GM21423 (cell line): ENCODE data around the gene SLC12A1.
A peak's percentile ranks its signal among the peaks of the same experiment; 100 is the strongest.

Experiments used
- ATAC-seq: cut with Tn5 transposase; IDR thresholded peaks from one replicate; pipeline ENCODE4 v1.9.1; 2021; ENCODE audit warnings: mild to moderate bottlenecking, moderate library complexity; ENCODE audit not compliant: unreplicated experiment

SLC12A1 gene

DNA sequence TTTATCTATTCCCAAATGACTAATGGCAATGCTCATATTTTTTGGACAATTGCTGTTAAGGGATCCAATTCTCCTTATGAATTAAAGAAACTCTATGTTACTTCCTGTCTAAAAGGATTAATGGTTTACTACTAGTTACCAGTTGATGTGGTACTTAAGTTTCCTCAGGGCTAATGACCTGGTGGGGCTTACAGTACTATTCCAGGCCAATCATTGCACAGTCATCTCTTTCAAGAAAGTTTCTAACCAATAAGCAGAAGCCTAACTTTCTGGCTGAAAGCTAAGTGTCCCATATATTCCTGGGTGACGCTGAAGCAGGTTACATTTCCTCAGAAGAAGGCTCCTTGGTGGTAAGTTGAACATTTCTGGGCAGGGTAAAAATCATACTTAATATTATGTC, at the start of gene SLC12A1:
Gene SLC12A1 (plus strand): TSS at position 322 of the 400 bp plus-strand sequence. CDS start 1,418 bp downstream, outside the sequence.
- no peak for ATAC-seq

DNA sequence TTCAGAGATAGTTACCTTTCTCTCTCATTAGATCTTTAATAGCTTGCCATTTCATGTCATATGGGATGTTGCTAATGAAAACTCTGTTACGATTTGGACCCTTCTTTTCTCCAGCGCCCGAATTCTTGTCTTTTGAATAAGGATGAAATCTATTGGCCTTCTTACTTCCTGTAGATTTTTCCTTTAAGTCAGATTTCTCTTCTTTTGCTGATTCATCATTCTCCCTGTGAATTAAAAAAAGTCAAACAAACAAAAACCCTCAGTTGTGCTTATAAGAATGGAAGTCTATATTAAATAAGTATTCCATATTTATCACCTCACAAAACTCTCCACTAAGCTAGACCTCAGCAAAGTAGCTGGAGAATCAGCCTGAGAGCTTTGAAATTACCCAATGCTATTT, 37.5 kb upstream of the SLC12A1 start:
- ATAC-seq = no peak

DNA sequence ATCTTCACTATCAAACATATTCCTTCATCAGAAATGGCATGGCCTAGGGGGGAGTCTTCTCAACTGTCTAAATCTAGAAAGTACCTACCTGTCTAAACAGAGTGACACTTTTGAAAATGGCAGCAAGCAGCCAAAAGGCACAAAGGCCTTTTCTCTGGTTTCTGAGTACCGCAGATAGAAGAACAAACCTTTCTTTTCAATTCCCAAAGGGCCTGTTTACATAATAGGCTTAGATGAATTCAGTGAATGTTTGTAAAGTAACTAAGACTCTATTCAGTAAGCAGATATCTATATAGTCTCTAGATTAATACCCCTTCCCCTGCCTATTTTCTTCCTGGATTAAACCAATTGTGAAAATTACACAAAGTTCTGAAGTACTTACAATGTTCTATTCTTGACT, 35.1 kb upstream of the SLC12A1 start:
- ATAC-seq = no peak

DNA sequence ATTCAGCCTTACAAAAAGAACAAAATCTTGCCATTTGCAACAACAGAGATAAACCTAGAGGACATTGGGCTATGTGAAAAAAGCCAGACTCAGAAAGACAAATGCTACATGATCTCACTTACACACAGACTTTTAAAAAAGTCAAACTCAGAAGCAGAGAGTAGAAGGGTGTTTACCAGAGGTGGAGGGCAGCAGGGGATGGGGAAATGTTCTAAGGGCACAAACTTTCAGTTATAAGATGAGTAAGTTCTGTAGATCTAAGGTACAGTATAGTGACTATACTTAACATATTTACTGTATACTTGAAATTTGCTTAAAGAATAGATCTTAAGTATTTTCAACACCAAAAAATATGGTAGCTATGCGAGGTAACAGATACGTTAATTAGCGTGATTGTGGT, 31.0 kb upstream of the SLC12A1 start:
- no peak for ATAC-seq

DNA sequence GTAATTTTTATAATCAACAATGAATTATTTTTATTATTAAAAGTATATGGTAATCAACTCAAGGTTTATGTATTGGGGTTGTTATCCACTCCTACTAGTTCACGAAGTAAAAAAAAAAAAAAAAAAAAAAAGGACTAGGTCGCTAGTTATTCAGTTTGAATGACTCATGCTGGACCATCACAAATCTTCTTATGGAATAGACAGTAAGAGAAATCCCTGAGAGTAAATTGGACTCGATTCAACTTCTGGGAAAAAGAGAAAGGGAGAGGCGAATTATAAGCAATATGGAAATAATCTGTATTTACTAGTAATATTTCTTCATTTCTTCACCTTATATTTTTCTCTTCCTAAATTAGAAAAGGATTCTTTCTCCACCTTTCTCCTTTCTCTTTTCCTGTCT, 30.0 kb upstream of the SLC12A1 start:
- ATAC-seq = no peak

DNA sequence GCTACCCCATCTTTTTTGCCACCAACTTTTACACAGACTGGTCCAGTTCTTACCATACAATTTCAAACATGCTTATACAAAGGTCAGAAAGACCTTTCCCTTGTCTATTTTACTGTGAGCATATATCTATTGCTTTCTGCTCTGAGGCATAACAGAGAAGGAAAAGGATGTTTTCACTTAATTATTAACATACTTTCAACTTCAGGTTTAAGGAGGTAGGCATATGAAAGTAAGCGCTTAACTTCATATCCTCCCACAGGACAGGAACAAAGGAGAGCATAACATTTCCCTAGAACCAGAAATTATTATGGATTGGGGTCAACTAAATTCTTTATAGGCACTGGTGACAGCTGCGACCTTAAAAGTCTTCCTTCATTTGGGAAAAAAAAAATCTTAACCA, 29.1 kb upstream of the SLC12A1 start:
- peak; percentile 44 for ATAC-seq

DNA sequence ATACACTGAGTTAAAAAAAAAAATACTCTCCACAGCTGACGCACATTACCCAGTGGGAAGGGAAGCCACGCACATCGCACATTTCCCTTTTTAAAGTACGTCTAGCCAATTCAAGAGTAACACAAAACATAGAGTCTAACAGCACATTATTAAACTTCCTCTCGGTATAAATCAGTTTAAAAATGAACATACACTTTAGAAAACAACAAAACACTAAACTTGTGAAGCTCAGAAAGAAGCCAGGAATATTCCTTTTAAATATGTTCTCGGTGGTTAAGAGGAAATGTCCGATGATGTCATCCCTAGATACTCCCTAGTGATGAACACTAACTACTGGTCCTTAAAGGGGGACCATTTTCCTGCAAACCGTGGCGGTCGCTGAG, 28.7 kb upstream of the SLC12A1 start:
- peak; percentile 59 for ATAC-seq

DNA sequence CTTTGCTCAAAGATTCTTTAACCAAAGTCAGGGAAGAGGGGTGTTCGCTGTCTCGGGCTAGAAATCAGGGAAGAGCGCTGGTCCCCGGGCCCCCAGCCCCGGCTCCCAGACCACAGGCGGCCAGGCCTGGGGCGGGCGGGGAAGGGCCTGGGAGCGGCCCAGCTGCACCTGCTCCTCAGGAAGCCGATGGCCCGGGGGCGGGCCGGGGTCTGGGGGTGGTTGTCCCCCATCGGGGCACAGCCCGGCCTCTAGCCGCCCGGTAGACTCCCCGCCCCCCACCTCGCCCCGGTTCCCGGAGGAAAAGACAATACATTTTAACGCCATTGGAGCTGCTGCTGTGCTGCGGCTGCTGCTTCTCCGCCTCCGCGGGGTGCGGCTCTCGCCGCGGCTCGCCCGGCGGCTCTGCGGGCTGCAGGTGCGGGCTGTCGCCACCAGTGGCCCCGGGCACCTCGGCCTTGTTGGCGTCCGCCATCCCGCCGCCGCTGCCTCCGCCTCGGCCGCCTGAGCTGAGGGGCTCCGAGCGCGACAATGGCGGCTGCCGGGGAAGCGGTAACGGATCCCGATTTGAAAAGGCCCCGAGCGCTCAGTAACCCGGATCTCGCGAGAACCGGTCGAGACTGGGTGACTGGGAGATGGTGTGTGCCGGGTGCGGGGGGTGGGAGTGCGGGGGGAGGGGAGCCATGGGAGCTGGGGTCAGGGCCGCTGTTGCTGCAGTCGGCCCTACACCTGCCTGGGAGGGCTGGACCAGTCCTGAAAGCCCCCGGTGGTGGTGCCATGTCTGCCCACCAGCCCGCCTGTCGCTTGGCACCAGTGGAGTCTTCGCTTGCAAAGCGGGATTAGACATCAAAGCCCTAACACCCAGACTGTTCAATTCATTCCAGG, 28.1 kb upstream of the SLC12A1 start, which contains the start of gene MYEF2:
Gene MYEF2 (minus strand): TSS at position 530 of the 882 bp plus-strand sequence. CDS start 58 bp downstream, at position 472.
- peak; percentile 62 for ATAC-seq

DNA sequence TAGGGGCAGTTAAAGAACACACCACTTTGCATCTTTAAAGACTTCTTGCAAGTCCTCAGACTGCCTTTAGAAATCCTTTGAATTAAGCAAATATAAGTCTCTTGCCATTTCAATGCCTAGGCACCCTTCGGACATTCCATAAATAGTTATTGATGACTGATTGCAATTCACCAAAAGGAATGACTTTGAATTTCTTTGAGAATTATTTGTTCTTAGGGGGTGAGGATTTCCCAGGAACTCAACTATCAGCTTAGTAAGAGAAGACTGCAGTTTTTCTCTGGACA, 27.5 kb upstream of the SLC12A1 start:
- no peak for ATAC-seq

DNA sequence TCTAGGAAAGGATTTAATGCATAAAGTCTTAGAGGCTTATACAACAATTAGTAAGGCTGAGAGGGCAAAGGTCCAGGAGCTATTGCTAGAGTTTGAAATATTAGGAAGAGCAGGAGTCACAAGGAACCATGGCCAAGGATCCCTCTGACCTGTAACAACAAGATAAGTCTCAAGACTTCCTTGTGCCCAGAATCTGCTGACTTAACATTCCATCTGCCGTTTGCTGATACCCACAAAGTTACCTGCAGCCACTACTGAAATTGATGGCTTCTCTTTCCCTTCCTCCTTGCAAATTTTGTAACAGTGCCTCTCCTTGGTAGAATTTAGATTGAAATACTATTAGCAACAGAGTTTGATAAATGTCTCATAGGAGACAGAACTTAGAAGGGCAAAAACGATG, 23.4 kb upstream of the SLC12A1 start:
- no peak for ATAC-seq

DNA sequence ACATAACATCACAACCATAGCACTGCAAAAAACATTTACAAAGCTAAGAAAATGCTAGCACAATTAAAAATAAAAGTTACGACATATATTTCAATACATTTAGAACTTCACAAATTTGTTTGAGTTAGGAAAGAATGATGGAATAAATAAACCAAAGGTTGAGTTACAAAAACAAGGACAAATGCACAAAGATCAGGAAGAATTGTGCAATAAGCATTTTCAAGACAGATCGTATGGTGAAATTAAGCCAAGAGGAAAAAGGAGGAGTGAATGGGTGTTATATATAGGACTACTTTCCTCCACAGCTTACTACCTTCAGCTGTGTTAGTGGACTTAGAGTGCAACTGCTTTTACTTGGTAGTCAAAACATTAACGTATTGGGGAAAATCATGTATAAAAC, 20.6 kb upstream of the SLC12A1 start:
- no peak for ATAC-seq

DNA sequence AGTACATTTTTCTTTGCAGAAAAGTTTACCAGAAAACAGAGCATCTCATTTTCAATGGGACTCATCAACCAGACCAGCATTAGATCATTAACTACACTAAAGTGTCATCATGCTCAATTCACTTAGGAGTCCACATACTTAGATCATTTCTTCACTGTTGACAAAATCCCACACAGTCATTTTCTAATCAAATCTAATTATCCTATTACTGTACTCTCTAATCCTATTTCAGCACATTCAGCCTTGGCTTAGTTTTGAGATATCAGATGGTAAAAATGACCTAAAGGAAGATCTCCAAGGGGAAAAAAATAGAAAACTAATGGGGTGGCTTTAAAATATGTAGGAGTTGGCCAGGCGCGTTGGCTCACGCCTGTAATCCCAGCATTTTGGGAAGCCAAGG, 19.8 kb upstream of the SLC12A1 start:
- no peak for ATAC-seq

DNA sequence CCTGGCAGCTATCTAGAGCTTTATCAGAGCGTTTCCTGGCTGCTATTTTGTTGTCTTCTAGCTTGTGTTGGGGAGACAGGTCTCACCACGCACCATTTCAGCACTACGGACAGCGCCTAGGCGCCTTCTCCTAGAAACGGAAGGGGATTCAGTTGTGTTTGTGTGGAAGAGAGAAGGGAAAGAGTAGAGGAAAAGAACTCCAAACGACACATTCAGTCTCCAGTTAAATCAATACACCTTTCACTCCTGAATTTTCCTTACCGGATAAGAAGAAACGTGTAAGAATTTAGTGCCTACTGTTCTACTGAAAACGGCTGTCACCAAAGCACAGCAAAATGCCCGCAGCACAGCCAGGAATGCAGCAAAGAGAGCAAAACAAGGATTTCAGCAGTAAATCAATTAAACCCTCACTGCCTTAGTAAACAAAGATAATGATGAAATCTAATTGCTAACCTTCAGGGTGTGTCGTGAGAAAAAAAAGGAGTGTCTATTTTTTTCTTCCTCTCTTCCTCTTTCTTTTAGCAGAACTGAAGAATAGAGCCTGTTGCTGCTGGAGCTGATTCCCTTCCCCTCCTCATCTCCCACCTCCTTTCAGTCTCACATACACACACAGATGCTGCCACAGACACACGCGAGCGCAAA, 15.0 kb upstream of the SLC12A1 start:
- ATAC-seq = no peak

DNA sequence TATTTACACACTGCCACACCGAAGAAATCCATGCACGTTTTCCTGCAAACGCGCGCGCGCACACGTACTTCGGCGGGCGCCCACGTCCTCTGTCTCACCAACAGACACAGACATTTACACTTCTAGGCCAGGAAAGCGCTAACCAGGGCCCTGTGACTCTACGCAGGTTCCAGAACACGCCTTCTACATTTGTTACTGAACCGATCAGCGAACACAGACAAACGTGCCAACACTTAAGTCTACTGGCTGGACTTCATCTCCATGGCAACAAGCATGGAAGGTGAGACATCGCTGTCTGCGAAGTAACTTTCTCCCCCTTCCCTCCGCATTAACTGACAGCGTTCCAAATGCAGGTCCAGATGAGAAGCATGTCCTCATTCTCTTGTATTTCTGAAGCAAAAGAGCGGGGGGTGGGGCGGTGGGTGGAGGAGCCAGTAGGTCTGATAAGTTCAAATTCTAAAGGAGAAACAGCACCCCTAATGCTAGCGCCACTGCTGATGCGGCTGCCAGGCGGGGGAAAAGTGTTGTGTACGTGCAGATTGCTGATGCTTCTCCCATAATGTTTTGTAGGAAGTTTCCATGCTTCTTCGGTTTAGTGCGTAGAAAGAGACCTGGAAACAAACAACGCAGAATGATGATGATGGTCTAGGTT, 14.4 kb upstream of the SLC12A1 start, which contains the start of gene CTXN2:
Gene CTXN2 (plus strand): TSS at position 92 of the 652 bp plus-strand sequence. CDS start 9,636 bp downstream, outside the sequence.
- ATAC-seq = no peak

DNA sequence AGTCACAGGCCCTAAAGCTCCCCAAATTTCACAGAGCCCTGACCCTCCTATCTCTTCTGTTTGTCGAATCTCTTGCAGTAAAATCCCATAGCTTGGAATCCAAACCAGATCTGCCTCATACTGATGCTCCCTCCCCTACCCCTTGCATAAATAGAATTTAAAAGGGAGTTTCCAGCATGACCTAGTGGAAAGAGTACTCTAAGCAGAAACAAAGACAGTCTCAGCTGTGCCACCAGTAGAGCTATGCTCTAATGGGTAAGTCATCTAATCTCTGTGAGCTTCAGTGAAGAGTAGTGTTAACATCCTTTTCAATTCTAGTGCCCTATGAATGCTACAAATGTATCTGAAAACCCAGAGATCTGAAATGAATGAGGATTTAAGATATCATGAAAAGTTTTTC, 4.0 kb upstream of the SLC12A1 start:
- ATAC-seq = no peak

DNA sequence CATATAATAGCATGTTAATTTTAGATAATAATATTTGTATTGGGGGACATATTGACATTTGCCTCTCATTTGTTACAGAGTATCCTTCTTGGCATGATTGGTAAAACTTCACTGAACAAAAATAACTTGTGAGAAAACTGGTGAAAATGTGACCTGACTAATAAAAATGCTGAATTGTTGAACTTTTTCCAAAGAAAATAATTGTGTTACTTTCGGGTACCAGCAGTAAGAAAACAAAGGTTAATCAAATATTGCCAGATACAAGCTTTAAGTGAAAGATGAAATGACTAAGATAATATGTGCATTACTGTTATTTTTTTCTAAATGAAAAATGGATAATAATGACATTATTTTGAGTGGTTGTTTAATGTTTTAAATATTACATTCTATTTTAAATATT, 15.2 kb downstream of the SLC12A1 start:
- no peak for ATAC-seq

DNA sequence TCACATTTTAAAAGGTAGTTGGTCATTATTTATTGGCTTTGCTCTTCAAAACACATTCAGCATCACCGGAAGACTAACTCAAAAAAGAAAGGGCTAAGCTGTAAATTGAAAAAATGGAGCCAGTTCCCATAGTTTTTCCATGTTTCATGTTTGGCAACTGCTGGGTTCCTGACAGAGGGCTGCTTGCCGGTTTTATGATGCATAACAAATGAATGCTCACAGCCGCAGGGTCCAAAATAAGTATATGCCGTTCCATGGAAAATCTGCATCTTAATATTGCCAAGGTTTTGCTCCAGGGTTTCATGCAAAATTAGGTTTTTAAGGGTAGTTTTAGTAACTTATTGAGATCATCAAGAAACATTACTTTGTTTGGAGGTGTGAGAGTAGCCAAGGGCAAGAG, 15.8 kb downstream of the SLC12A1 start:
- no peak for ATAC-seq

DNA sequence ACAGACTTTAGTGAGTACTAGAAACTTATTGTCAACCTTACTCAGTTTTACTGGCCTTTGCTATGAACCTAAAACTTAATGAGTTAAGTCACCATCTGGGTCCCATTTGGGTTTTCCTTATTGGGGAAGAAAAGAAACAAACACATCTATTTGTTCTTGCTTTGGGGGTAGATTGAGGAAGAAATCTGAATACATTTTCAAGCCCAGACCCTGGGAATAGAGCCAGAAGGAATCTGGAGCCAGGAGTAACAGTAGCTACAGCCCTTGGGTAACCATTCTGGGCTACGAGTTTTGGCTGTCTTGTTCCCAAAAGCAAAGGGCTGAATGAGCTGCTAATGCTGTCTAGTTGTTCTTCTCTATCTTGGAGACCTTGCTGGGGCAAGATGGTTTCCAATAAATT, 16.5 kb downstream of the SLC12A1 start:
- no peak for ATAC-seq

DNA sequence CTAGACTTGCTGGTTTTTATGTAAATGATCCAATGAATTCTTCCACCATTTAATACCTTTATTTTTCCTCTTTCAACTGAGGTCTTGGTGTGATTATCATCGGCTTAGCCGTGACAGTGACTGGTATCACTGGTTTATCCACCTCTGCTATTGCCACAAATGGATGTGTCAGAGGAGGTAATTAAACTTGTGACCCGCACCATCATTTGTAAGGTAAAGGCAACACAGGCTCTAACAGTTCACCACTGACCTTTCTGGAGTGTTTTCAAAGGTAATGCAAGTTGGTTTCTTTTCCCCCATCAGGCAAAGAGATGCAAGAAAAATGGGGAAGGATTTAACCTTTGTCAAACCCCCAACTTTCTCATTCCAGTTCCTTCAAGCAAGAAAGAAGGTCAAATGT, 19.7 kb downstream of the SLC12A1 start:
- no peak for ATAC-seq

DNA sequence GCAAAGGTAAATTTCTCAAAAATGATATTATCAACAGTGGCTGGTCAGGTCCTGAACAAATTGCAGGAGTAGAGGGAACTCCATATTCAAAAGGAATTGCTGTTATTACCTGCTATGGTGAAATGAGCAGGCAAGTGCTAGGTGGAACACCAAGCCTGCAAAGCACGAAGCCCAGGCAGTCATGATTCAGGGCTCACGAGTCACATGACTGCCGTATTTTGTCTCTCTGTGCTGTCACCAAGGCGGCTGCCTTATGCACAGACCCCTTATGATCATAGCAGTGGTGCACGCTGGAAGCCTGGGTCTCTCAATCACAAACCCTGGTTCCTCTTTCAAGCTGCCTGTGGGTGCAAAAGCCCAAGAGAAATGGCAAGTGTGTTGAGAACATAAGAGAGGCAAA, 24.4 kb downstream of the SLC12A1 start:
- ATAC-seq = no peak

DNA sequence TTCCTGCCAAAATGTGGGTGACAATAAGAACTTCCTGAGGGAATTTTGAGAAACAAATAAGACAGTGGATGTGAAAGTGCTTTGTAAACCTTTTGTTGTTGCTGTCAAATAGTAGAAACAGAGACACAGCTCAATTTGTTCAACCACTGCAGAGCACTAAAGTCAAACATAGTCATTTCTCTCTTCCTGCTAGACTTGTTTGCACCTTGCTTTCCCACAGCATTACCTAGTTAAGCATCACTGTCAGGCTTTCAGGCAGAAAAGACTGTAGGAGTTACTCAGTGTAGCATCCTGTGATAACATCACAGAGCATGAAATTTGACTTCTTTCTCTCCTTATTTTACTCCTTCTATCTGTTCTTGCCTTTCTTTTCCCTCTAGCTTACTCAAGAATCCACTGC, 27.1 kb downstream of the SLC12A1 start:
- ATAC-seq = no peak

DNA sequence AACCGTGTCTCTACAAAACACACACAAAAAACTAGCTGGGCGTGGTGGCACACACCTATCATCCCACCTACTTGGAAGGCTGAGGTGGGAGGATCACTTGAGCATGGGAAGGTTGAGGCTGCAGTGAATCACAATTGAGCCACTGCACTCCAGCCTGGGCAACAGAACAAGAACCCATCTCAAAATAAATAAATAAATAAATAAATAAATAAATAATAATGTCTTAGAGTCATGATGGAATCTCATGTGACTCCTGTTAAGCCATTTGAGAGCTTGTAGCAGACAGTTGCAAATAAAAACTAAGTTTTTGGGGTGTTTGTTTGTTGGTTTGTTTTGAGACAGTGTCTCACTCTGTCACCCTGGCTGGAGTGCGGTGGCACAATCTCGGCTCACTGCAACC, 33.2 kb downstream of the SLC12A1 start:
- ATAC-seq = no peak
